Measurements from ENCODE around the gene CHSY1. TPM values are rescaled to one million over a fixed set of nuclear protein-coding genes. Genes with fewer than 3 reads are reported as not detected.

Gene CHSY1
- total and polyA plus RNA-seq, 2 of the 13 experiments (the other 11 are each of a cell fraction or from before 2014, with no cell fraction given) = 13.3 to 13.7 TPM

- TF ChIP-seq, protein P1, sequence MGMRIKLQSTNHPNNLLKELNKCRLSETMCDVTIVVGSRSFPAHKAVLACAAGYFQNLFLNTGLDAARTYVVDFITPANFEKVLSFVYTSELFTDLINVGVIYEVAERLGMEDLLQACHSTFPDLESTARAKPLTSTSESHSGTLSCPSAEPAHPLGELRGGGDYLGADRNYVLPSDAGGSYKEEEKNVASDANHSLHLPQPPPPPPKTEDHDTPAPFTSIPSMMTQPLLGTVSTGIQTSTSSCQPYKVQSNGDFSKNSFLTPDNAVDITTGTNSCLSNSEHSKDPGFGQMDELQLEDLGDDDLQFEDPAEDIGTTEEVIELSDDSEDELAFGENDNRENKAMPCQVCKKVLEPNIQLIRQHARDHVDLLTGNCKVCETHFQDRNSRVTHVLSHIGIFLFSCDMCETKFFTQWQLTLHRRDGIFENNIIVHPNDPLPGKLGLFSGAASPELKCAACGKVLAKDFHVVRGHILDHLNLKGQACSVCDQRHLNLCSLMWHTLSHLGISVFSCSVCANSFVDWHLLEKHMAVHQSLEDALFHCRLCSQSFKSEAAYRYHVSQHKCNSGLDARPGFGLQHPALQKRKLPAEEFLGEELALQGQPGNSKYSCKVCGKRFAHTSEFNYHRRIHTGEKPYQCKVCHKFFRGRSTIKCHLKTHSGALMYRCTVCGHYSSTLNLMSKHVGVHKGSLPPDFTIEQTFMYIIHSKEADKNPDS (CRISPR knock-in tag; IDR thresholded peaks at IDR 0.05) = peak; percentile 74
- TF ChIP-seq HDAC1 (CRISPR knock-in tag; IDR thresholded peaks at IDR 0.05) (peak; percentile 98), ZNF709 (CRISPR knock-in tag; IDR thresholded peaks at IDR 0.05) (peak; percentile 90), BCL6 (CRISPR knock-in tag; IDR thresholded peaks at IDR 0.05) (peak; percentile 69), ZNF780A (CRISPR knock-in tag; IDR thresholded peaks at IDR 0.05) (peak; percentile 66; the same call in 1 of the 2 replicates), ZBTB38 (CRISPR knock-in tag; IDR thresholded peaks at IDR 0.05) (peak; percentile 96), ZNF816 (CRISPR knock-in tag; IDR thresholded peaks at IDR 0.05; ENCODE audit: borderline replicate concordance) (no peak), ATRX (CRISPR knock-in tag; IDR thresholded peaks at IDR 0.05; ENCODE audit: borderline replicate concordance) (no peak), ZNF556 (CRISPR knock-in tag; IDR thresholded peaks at IDR 0.05; ENCODE audit: borderline replicate concordance) (peak; percentile 93), NR2F6 (IDR thresholded peaks at IDR 0.05) (no peak), NR2F6 (CRISPR knock-in tag; IDR thresholded peaks at IDR 0.05) (0 out of 2 replicates have a peak, but pooled peaks have one; percentile 29), ZNF772 (CRISPR knock-in tag; IDR thresholded peaks at IDR 0.05) (peak; percentile 68), SMYD3 (CRISPR knock-in tag; IDR thresholded peaks at IDR 0.05) (no peak), ZEB1 (IDR thresholded peaks at IDR 0.05; ENCODE audit: insufficient replicate concordance, low read depth) (no peak), HOXA9 (CRISPR knock-in tag; IDR thresholded peaks at IDR 0.05; ENCODE audit: borderline replicate concordance) (0 out of 2 replicates have a peak, but pooled peaks have one; percentile 81), TCF12 (IDR thresholded peaks at IDR 0.05) (no peak), TCF12 (CRISPR knock-in tag; IDR thresholded peaks at IDR 0.05) (0 out of 2 replicates have a peak, but pooled peaks have one; percentile 75), PRDM4 (CRISPR knock-in tag; IDR thresholded peaks at IDR 0.05; ENCODE audit: borderline replicate concordance) (0 out of 2 replicates have a peak, but pooled peaks have one; percentile 24), NKX3-1 (CRISPR knock-in tag; IDR thresholded peaks at IDR 0.05) (no peak; the same call in none of the 2 replicates), KDM5A (IDR thresholded peaks at IDR 0.05; ENCODE audit: borderline replicate concordance, low read length) (peak; percentile 84)
- TF ChIP-seq, protein P2, sequence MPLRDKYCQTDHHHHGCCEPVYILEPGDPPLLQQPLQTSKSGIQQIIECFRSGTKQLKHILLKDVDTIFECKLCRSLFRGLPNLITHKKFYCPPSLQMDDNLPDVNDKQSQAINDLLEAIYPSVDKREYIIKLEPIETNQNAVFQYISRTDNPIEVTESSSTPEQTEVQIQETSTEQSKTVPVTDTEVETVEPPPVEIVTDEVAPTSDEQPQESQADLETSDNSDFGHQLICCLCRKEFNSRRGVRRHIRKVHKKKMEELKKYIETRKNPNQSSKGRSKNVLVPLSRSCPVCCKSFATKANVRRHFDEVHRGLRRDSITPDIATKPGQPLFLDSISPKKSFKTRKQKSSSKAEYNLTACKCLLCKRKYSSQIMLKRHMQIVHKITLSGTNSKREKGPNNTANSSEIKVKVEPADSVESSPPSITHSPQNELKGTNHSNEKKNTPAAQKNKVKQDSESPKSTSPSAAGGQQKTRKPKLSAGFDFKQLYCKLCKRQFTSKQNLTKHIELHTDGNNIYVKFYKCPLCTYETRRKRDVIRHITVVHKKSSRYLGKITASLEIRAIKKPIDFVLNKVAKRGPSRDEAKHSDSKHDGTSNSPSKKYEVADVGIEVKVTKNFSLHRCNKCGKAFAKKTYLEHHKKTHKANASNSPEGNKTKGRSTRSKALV (CRISPR knock-in tag; IDR thresholded peaks at IDR 0.05) = peak; percentile 83
- TF ChIP-seq, protein P3, sequence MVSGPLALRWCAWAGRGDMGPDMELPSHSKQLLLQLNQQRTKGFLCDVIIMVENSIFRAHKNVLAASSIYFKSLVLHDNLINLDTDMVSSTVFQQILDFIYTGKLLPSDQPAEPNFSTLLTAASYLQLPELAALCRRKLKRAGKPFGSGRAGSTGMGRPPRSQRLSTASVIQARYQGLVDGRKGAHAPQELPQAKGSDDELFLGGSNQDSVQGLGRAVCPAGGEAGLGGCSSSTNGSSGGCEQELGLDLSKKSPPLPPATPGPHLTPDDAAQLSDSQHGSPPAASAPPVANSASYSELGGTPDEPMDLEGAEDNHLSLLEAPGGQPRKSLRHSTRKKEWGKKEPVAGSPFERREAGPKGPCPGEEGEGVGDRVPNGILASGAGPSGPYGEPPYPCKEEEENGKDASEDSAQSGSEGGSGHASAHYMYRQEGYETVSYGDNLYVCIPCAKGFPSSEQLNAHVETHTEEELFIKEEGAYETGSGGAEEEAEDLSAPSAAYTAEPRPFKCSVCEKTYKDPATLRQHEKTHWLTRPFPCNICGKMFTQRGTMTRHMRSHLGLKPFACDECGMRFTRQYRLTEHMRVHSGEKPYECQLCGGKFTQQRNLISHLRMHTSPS (CRISPR knock-in tag; IDR thresholded peaks at IDR 0.05; ENCODE audit: low read depth) = no peak
Measured at GRCh38 chr15:101294731-101295606, 43.1 kb upstream of the CHSY1 start, which contains the start of gene SNRPA1 (continued).

Data from HepG2 (cell line).